NOMO-1 treated with DMSO at 0.1 percent for 48 hours (cell line): Measurements from ENCODE around the gene CBLC.
"Not testable (repeated sequence)": the region's sequence is repeated elsewhere in the genome, so short reads cannot be mapped to it uniquely, and the experiment has no call there.

Experiments
- DNase-seq: peaks from one replicate; lab custom pipeline; 2025; ENCODE audit not compliant: unreplicated experiment; lab: John Stamatoyannopoulos, UW

Gene CBLC

GRCh38 chr19:44816301-44816700 lies 38.6 kb downstream of the CBLC start:
- no peak for DNase-seq

DNA sequence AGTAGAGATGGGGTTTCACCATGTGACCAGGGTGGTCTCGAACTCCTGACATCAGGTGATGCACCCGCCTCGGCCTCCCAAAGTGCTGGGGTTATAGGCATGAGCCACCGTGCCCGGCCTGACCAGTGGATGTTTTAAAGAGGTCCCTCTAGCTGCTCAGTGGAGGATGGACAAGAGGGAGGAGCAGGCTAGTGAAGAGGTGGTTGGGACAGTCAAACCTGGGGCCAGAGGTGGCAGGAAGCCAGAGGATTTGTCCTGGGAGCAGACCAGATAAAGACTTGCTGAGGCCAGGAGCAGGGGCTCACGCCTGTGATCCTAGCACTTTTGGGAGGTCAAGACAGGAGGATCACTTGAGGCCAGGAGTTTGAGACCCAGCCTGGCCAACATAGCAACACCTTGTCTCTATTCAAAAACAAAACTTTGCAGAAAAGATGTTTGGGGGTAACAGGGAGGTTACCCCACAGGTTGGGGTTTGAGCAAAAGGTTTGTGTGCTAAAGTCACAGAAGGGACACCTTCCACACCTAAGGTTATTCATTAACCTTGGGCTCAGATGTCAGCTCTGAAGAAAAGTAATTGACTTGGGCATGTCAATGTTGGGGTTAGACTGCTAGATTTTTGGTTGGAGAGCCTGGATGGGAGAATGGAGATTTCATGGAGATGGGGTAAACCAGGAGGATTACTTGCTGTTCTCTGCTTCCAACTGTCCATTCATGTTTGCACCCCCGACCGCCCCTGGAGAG lies 40.2 kb downstream of the CBLC start:
- no peak for DNase-seq

DNA sequence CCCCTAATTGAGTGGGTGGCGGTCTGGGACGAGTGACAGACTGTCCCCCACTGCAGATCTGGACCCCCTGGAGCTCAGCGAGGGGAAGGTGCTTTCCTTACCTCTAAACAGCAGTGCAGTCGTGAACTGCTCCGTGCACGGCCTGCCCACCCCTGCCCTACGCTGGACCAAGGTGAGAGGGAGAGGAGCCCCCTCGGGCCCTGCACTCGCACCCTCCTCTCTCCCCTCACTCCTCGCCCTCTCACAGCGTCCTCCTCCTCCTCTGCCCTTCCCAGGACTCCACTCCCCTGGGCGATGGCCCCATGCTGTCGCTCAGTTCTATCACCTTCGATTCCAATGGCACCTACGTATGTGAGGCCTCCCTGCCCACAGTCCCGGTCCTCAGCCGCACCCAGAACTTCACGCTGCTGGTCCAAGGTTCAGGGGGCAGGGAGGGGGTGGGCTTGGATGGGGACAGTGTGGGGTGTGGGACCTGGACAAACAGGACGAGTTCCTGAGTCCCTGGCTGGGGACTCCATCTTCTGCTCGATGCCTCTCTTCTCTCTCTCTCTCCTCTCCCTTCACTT lies 40.9 kb downstream of the CBLC start:
- DNase-seq = no peak

- no peak for DNase-seq
Observed at GRCh38 chr19:44819246-44819832, 41.6 kb downstream of the CBLC start.

DNA sequence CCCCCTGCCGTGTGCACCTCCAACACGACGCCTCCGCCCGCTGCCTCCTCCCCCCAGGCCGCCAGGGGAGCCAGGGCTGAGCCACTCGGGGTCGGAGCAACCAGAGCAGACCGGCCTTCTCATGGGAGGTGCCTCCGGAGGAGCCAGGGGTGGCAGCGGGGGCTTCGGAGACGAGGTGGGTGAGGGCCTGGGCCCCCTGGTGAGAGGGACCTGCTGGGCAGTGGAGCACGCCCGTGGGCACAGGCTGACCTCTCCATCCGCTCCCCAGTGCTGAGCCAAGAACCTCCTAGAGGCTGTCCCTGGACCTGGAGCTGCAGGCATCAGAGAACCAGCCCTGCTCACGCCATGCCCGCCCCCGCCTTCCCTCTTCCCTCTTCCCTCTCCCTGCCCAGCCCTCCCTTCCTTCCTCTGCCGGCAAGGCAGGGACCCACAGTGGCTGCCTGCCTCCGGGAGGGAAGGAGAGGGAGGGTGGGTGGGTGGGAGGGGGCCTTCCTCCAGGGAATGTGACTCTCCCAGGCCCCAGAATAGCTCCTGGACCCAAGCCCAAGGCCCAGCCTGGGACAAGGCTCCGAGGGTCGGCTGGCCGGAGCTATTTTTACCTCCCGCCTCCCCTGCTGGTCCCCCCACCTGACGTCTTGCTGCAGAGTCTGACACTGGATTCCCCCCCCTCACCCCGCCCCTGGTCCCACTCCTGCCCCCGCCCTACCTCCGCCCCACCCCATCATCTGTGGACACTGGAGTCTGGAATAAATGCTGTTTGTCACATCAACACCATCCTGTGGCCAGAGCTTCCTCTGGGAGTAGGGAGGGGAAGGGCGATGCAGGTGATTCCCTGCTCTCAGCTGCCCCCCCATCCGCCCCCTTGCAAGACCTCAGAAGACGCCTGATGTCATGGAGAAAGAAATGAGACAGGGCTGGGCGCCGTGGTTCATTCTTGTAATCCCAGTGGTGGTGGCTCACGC lies 43.2 kb downstream of the CBLC start:
- no peak for DNase-seq

DNA sequence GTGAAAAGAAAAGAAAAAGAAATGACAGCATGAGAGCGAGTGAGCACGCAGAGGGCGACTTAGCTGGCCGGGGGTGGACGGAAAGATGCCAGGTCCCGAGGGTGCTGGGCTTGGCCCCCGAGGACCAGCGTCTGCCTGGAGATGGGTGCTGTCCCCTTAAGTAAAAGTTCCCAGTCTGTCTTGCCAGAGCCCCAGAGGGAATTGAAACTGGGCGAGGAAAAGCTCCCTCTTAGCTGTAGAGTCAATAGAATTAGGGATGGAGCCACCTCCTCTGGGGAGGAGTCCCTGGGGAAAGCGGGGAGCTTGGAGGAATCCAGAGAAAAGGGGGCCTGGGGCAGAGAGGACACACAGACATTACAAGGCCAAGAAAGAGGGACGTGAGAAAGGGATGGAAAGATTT lies 44.5 kb downstream of the CBLC start:
- DNase-seq = no peak

DNA sequence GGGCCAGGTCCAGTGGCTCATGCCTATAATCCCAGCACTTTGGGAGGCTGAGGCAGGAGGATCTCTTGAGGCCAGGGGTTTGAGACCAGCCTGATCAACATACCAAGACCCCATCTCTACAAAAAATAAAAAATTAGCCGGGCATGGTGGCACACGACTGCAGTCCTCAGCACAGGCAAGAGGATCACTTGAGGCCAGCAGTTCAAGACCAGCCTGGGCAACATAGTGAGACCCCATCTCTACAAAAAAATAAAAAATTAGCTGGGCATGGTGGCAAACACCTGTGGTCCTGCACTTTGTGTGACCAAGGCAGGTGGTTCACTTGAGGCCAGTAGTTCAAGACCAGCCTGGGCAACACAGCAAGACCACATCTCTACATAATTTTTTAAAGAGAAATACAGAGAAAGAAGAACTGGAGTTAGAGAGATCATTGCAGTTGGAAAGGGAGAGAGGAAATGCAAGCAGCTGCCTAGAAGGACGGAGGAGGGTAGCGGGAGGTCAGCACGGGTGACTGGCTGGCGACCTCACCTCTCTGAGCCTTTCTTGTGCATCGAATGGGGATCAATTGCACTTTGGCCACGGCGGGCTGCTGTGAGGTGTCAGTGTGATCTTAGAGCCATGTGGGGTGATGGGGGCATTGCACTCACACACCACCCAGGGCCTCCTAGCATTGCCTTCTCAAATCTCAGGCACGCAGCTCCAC lies 45.1 kb downstream of the CBLC start:
- DNase-seq = no peak

- no peak for DNase-seq
Observed at GRCh38 chr19:44823373-44823698, 45.6 kb downstream of the CBLC start.

DNA sequence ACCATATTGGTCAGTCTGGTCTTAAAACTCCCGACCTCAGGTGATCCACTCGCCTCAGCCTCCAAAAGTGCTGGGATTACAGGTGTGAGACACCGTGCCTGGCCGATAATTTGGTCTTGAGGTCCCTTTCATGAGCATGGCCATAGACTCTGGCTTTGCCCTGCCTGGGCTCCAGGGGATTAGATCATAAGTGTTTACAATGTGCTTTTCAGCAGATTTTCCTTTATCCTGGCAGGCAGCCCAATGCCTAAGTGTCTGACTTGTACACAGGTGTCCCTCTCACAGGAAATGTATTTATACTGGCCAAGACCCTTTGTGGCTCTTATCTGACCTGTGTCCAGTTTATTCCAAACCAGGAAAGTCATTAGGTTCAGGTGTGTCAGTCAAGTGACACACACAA lies 47.1 kb downstream of the CBLC start:
- DNase-seq = no peak

DNA sequence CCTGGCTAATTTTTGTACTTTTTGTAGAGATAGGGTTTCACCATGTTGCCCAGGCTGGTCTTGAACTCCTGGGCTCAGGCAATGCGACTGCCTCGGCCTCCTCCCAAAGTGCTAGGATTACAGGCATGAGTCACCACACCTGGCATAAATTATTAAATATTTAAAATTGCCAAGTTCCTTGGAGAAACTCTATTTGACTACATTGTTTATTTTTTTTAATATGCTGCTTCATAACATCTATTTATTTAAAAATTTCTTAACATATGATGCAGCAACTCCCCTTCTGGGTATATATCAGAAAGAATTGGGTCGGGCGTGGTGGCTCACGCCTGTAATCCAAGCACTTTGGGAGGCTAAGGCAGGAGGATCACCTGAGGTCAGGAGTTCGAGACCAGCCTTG lies 55.2 kb downstream of the CBLC start:
- DNase-seq = not testable (repeated sequence)

DNA sequence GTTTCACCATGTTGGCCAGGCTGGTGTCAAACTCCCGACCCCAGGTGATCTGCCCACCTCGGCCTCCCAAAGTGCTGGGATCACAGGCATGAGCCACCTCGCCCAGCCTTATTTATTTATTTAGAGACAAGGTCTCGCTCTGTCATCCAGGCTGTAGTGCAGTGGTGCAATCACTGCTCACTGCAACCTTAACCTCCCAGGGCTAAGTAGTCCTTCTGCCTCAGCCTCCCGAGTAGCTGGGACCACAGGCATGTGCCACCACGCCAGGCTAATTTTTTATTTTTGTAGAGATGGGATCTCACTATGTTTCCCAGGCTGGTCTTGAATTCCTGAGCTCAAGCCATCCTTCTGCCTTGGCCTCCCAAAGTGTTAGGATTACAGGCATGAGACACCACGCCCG lies 56.7 kb downstream of the CBLC start:
- not testable (repeated sequence) for DNase-seq

DNA sequence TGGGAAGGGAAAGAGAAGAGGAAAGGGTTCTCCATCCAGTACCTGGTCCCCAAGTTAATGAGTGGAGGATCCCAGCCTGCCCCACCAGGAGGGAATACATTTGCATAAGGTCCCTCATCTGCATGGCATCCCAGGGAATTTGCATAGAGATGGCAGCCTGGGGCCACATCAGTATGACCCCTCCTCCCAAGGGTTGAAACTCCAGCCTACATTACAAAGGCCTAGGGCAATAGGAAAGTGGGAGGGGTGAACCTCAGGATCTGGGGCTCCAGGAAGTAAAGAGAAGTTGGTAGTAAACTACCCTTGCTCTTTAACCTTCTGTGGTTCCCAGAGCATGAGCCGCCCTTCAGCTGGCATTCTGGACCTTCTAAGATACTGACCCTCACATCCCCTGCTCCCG lies 61.6 kb downstream of the CBLC start:
- no peak for DNase-seq

DNA sequence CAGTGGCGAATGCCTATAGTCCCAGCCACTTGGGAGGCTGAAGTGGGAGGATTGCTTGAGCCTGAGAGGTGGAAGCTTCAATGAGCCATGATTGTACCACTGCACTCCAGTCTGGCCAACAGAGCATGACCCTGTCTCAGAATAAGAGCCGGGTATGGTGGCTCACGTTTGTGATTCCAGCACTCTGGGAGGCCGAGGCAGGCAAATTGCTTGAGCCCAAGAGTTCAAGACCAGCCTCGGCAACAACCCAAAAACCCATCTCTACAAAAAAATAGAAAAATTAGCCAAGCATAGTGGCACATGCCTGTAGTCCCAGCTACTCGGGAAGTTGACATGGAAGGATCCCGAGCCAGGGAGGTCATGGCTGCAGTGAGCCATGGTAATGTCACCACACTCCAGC lies 63.1 kb downstream of the CBLC start:
- no peak for DNase-seq

DNA sequence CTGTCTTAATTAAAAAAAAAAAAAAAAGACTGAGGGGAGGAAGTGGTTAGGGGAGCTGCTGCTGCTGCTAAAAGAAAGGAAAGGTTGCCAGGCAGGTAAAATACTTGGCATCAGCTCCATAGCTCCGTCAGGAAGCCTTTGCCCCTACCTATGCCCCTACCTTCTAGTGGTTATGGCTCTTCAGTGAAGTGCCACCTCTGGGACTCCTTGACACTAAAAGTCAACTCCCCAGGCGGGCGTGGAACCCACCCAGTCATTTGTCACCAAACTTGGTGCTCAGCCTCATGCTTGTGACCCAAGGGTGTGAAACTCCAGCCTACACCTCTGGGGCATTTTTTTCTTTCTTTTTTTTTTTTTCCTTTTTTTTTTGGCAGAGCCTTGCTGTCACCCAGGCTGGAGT lies 63.5 kb downstream of the CBLC start:
- no peak for DNase-seq

DNA sequence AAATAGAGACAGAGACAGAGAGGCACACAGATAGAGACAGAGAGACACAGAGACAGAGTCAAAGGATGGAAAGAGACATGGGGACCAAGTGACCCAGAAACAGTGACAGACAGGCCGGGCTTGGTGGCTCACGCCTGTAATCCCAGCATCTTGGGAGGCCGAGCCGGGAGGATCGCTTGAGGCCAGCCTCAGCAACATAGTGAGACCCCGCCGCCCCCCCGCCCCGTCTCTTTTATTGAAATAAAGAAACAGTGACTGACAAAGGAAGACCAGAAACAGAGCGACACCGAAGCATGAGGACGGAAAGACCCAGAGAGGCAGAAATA lies 67.6 kb downstream of the CBLC start:
- no peak for DNase-seq

GRCh38 chr19:44845612-44846454 lies 68.1 kb downstream of the CBLC start, which contains the start of gene NECTIN2:
TSS of gene NECTIN2 (plus strand) at chr19:44846297. CDS start at chr19:44846526, 229 bp downstream.
- DNase-seq = peak; percentile 89

- no peak for DNase-seq
Observed at GRCh38 chr19:44846455-44847143, 68.9 kb downstream of the CBLC start.

GRCh38 chr19:44847144-44848035 lies 69.7 kb downstream of the CBLC start:
- DNase-seq = peak; percentile 10
